CD4-positive, alpha-beta T cell treated with Interleukin-17A for 4 hours (primary cell): ENCODE results near the gene IL37.

ENCODE experiments used
- DNase-seq: peaks from one replicate; pipeline ENCODE4 v3.0.0-alpha.2; 2020; ENCODE audit warnings: mixed read lengths

The IL37 gene

GRCh38 chr2:112962308-112963175, 51.6 kb downstream of the IL37 start:
- no peak for DNase-seq

DNA sequence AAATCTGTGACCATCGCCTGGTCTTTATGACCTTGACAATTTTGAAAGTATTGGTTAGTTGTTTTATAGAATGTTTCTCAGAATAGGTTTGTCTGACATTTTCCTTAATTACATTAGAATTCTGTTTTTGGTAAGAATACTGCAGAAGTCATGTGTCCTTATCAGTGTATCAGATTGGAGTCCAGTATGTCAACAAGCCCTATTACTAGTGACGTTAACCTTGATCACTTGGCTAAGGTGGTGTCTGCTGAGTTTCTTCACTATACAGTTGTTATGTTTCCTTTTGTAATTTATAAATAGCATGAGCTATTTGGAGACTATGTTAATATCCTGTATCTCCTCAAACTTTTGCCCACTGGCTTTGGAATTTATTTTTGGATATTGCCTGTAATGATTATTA, 56.1 kb downstream of the IL37 start:
- DNase-seq: no peak
